Measurements from ENCODE around the gene ZC3H7B.

DNA sequence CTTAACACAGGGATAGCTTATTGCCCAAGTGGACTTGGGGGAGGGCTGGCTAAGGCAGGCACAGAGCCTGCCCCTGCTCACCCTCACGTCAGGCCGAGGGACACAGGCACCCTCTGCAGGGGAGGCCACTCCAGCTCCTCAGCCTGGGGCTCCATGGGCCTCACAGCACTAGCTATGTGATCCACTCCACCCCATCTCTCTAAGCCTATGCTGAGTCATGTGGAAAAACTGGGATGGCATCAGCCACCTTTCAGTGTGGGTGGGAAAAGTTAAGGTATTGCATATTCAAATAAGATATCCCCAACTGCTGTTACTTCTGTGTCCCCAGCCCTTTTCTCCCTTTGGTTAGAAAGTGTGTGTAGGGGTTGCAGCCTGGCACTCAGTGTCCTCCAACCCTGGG, 37.6 kb upstream of the ZC3H7B start:
- TF ChIP-seq, protein P1, sequence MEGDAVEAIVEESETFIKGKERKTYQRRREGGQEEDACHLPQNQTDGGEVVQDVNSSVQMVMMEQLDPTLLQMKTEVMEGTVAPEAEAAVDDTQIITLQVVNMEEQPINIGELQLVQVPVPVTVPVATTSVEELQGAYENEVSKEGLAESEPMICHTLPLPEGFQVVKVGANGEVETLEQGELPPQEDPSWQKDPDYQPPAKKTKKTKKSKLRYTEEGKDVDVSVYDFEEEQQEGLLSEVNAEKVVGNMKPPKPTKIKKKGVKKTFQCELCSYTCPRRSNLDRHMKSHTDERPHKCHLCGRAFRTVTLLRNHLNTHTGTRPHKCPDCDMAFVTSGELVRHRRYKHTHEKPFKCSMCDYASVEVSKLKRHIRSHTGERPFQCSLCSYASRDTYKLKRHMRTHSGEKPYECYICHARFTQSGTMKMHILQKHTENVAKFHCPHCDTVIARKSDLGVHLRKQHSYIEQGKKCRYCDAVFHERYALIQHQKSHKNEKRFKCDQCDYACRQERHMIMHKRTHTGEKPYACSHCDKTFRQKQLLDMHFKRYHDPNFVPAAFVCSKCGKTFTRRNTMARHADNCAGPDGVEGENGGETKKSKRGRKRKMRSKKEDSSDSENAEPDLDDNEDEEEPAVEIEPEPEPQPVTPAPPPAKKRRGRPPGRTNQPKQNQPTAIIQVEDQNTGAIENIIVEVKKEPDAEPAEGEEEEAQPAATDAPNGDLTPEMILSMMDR (IDR thresholded peaks at IDR 0.05; ENCODE audit: insufficient read depth, low read length): no peak
- no peak for TF ChIP-seq GABPA (IDR thresholded peaks at IDR 0.05; ENCODE audit: low read depth)
